GM21515 (cell line): ENCODE results near the gene KCTD16.

Experiments
- ATAC-seq: cut with Tn5 transposase; IDR thresholded peaks from one replicate; pipeline ENCODE4 v1.9.1; 2021; ENCODE audit not compliant: unreplicated experiment

Gene KCTD16

DNA sequence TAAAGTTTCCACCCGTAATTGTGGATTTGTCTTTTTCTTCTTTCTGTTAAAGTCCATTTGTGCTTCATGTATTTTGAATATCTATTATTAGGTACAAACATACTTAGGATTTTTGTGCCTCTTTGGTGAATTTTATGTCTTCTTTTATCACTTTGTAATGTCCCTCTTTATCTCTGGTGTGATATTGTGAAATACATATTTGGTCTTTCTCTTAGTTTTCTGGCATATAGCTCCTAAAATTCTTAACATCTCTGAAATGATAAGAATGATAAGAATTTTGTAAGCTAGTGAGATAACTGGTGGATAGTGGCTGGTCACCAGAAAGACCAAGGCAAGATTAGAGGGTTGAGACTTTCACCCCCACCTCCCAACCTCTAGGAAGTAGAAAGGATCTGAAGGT lies 111.1 kb downstream of the KCTD16 start:
- ATAC-seq: no peak

DNA sequence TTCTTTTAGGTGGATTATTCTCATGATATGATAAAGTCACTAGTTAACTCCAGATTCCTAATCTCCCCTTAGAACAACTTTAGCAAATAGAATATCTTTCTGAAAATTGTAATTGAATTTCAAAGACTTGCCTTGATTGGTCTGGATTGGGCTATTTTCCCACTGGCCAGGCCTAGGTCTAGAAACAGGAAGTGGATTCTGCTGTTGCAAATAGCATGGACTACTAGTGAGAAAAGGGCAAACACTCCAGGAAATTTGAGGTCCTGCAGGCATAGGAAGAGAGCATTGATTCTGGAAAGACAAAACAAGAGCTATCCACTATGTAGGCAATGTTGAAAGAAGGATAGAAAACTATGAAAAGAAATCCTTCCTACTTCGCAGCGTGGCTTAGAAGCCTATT lies 113.4 kb downstream of the KCTD16 start:
- ATAC-seq: no peak

DNA sequence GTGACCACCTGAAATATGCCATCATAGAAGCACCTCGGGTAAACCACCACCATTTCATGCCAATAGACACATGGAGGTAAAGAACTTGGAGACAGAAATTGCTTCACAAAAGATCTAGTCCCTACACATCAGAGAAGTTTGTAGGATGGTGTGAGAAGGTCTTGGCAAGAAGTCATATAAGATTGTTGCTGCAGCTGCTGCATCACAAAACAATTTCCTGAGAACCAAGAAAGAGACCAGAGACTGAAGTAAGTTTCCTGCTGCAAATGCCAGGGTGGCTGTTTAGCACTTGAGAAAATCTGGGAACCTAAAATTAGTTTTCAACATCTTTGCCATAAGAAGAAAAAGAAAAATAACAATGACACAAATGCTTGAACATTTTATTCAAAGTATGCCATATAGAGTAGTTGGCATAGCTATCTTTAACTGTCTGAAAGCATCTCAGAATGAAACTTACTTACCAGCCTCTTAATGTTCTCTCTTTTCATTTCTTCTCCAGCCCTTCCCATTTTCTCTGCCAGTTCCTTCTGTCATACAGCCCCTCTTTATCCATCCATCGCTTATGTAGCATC lies 114.3 kb downstream of the KCTD16 start:
- no peak for ATAC-seq

DNA sequence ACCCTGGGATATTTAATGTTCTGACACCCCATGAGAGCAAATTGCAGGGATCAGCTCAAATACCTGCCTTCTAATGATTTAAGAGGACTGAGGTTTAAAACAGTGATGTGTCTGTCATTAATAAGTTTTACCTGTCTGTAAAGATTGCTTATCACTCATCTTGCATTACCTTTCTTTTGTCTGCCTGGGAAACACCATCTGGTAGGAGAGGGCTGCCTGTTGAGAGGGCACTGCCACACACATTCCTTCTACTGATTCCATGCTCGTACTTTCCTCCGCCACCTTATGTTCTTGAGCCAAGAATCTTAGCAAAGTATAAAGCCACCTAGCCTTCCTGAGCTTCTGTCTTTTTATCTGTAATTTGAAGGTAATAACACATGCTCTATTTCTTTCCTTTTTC lies 118.6 kb downstream of the KCTD16 start:
- no peak for ATAC-seq

DNA sequence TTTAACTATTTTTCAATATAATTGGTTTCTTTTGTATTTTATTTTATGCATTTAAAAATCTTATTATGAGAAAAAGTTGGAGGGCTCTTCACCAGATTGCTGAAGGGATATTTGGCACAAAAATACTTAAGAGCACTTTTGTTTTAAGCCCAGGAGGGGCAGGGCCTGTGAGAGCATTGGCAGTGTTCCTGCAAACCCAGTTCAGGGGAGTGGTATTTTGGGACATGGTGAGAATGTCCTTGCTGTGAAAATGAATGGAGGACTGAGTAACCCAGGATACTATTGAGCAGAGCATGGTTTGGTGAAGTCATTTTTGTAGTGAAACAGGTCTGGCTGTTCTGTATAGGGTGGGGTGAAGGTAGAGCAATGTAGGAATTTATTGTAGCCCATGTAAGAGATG lies 121.4 kb downstream of the KCTD16 start:
- ATAC-seq: no peak

DNA sequence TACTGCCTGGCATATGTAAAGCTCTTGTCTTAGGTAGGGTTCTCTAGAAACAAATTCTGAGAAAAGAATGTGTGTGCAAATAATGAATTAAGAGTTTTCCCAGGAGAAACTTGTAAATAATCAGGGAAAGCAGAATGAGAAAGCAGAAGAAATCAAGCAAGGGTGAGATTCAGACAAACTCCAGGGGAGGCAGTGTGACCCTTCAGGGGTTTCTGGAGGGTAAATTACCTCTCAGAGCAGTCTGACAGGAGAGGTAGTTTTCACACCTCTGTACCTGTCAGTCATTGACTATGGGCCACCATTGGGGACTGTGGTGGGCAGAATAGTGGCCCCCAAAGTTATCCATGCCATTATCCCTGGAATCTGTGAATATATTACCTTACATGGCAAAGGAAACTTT lies 124.6 kb downstream of the KCTD16 start:
- ATAC-seq: no peak

DNA sequence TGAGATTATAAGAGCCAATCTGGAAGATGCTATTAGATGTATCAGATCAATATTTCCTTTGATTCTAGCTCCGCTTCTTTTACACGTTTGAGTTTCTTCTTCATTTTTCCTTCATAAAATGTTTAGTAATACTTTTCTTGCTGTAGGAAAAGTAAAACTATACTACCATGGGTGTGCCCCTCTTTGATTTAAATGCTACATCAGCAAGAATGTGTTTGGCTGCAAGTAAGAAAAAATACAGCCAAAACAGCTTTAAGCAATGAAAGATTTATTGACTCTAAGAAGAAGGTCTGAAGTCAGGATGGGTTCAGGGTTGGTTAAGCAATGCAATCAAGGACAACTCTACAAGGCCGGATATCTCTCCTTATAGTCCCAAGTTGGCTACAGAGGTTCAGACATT lies 126.4 kb downstream of the KCTD16 start:
- no peak for ATAC-seq

DNA sequence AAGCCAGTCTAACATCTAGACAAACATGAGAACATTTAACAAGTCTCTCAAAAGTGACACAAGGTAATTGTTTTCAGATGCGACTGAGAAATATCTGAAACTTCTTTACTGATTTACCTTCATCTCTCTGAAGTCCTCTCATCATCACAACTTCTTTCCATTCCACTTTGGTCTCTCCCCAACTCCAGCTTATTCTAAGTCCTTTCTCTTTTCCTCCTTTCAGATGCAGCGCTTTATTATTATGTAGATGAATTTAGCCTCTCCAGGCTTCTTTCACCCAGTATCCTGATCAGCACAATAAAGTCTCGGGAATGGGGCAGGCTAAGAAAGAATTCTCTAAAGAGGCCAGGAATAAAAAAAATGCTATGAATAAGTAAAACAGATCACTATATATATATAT lies 128.0 kb downstream of the KCTD16 start:
- ATAC-seq: no peak

DNA sequence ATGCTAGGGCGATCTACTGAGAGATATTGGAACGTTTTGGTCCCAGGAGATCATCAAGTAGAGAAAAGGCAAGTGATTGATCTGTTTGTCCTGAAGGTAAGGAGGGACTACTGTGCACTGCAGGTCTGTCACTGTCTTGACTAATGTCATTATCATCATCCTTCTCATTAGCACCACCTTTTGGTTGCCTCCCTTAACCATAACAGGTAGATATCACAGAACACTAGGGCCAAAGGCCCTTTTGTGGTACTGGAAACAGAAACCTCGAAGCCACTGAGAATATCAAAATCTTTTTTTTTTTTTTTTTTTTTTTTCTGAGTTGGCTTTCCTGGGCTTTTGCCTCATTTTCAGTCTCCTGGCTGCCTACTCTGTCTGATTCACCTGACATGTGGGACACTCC lies 134.0 kb downstream of the KCTD16 start:
- ATAC-seq: peak; percentile 63

DNA sequence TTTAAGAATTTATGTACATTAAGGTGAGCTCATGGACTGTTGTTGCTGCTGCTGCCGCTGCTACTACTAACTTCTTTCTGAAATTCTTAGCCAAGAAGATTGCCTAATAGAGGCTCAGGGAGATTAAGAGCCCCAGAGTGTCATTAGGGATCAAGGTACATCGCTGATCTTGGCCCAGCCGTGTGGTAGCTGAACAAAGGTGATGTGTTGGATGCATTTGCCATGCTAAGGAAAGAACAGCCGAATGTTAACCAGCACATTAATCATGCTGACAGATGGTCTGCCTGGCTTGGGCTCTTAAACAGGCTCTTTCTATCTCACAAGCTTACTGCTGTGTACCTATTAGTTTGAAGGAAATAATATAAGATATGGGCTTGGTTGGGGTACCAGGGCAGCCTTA lies 137.1 kb downstream of the KCTD16 start:
- no peak for ATAC-seq

DNA sequence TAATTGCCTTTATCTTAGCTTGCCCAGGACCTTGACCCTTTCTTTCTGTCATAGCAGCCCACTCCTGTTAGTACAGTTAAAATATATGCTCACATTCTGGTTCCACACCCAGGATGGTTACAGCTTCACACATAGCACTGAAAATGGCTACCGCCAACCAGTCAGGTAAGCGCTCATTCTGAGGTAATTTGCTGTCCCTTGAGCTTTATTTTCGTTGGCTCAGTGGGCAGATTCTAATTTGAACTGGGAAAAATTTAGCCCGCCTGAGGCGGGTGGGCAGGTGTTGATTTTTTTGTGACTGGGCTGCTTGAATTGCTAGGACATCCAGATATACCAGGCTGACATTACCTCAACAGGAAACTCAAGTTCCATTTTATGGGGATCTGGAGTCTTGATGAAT lies 137.5 kb downstream of the KCTD16 start:
- no peak for ATAC-seq

DNA sequence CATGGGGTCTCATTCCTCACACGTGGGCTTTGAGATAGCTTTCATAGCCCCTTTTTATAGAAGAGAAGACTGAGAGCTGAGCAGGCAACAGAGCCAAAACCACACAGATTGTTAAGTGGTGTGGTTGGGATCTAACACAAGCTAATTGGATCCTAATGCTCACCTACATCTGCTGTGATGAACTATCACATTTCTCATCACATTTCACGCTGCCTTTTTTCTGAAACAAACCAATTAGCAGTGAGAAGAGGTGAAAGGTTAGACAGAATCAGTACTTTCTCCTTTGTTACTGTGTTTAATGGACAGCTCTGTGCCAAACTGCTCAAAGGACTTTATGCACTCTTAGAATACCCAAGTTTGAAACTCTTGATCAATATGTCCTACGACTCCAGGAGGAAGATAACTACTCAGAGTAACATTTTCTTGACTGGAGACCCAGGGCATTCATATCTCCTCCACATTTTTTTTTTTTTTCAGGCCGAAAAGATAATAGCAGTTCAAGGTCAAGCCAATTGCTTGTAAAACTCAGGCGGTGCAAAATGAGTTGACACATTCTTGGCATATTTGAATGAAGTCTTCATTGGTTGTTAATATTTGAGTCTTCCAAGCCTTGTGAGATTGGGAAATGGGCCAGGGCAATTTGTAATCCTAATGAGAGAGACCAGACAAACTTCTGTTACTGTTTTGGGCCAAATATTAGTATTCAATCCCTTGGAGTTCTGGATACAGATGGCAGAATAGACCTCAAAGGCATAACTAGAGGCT lies 138.4 kb downstream of the KCTD16 start:
- no peak for ATAC-seq

DNA sequence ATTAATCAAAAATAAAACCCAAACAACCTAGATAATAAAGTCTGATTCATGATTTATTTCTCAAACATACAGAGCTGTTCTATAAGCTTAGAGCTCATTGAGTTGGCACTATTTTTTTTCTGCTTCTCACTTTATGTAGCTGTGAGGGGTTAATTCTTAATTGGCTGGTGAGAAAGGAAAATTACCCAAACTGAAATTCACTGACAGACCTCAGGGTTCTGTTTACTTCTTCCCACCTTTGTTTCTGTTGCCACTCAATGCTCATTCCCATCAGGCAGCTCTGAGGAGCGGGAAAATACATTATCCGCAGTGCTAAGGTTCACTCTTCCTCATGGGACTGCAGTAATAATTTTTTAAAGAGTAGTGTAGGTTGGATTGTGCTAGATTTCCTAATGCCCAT lies 139.9 kb downstream of the KCTD16 start:
- no peak for ATAC-seq

DNA sequence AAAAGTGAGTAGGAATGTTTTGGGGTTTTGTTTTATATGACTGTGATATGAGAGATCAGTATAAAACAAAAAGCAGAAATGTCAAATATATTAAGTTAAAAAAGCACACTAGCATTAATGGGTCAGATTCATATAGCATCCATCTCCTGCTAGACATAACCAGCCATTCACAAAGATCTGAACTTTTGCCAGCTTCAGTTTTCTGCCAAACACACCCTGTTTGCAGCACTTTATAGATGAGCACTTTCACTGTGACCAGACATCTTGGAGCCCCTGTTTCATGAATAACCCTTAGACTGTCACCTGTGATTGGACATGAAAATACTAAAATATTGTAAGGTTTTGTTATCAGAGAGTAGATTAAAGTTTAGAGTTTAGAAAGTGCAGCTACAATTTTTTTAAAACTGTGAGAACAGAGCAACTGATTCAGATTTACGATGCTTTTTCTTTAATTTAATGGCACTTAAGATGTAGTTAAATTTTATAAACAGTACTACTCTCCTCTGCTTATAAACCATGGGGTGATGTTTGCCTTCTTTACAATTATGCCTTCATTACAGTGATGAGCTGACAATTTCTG lies 142.6 kb downstream of the KCTD16 start:
- ATAC-seq: no peak

DNA sequence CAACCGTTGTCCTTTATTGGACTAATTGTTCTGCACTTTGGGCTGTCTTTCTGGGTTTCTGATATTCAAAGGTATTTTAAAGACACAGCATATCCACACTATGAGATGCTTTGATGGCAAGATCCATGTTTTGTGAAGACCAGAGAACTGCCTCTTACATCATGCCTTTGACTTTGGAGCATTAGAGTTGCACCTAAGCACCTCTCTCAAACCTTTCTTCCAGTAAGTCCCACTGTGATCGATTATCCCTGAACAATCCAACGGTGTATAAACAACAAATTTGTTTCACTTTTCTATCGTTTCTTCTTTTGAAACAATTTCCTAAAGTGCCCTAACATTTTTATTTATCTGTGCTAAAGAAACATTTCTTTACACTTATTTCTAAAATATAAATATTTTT lies 144.4 kb downstream of the KCTD16 start:
- ATAC-seq: no peak

DNA sequence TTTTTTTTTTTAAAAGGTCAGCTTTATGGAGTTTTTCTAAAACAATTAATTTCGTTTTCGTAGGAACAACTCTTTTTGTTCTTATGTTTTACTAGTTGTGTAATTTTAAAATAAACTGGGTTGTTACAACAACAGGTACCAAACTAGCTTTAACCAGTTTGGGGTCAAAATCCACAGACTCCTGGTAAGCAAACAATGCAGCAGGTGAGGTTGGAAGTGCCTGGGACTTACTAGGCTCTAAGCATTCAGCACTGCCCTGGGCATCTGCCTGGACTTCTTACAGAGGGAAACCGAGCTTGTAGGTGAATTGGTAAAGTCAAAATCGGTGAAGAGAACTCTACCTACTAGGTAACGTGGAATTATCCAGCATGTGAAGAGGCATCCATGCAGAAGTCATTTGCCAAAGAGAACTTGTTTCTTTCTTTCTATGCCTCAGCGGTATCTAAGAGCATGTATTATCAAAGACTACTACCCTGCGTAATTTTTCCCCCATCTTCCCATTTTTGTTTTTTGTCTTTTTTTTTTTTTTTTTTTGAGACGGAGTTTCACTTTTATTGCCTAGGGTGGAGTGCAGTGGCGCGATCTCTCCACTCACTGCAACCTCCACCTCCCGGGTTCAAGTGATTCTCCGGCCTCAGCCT lies 145.4 kb downstream of the KCTD16 start:
- ATAC-seq: no peak

DNA sequence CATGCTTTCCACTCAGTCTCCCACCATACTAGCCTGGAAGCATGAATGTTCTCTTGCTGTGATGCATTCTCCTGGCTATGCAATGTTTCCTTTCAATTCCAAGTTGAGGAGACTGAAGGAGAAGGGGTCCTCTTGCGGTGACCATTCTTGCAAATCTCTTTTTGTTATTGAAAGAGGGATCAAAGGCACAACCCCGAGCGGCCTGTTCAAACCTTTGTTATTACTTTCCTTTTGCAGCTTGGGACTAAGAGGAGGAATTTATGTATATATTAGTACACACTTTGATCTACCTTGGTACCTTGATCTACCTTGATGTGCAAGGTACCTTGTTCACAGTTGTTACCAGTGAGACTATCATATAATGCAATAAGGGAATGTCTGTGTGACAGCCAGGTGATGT lies 147.3 kb downstream of the KCTD16 start:
- ATAC-seq: no peak

DNA sequence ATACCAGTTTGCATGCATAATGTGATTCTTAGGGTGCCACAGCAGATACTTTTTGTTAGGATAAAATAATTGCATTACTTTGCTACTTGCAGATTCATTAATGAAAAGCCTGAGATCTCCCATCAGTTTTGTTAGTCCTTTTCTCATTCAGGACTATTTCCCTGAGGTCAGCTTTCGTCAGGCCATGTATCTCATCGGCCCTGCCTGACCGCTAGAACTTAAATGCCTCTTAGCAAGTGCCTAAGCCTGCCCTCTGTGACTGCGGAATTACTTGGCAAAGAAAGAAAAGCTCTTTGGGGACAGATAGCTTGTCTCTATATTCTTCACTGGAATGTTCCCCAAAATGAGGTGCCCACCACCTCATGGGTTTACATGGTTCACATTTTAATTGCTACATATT lies 147.8 kb downstream of the KCTD16 start:
- ATAC-seq: no peak

DNA sequence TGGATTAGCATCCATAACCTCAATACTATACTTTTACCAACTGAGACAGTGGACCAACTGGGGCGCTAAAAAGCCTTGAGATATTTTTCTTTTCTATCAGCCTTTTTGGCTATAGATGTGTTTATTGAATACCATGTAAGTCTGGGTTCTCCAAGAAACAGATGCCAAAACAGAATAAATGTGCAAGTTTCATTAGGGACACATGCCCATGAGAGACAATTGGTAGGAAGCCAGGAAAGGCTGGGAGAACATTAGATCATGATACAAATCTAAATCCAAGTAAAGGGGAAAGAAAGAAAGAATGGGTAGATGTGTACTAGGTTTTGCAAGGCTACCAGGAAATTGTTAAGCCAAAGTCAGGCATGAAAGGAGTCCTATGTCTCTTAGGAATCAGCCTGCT lies 152.5 kb downstream of the KCTD16 start:
- no peak for ATAC-seq

DNA sequence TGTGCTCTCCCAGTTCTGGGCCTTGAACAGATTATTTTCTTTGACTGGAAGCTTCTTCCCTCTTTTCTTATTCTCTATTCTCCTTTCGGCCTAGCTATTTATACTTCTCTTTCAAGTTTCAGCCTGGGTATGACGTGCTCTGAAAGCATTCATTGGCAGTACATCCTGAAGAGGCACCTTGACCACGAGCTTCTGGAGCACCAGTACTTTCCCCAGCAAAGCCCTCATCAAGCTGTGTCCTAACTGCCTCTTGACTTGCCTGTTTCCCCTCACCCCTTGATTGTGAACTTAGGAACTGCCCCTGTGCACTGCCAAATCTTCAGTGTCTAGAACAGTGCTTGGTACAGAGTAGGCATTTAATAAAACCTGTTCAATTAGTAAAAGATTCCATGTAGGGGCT lies 154.9 kb downstream of the KCTD16 start:
- no peak for ATAC-seq

DNA sequence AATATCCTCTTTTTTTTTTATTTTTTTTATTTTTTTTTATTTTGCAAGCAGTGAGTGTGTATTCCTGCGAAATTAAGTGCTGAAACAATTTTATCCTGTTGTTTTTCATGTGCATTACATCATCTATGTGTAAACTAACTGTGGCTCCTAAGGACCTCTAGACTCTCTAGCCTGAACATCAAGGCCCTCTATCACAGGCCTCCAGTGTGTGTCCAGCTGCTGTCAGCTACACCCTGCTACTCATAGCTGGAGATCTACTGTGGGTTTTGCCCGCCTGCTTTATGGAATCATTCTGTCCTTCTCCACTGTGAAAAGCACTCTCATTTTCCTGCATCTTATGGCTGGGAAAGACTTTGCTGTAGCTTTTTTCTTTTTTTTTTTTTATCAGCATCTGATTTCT lies 157.8 kb downstream of the KCTD16 start:
- ATAC-seq: no peak

DNA sequence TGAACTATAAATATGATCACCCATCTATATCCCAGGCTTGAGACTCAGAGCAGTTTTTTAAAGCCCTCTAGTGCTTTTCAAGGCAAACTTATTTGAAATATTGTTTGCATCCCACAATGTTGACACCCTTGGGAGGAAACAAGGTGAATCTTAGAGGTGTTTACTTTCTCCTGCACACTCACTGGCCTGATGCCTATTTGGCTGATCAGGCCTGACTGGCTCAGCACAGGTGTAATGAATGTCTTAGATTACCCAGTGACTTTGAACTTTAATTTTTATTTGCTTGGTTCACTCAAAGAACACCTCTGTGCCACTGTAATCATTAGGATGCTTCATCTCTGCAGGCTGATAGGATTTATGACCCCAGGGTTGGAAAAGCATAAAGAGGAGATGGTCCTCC lies 158.3 kb downstream of the KCTD16 start:
- no peak for ATAC-seq
